NCI-H128 (cell line): ENCODE measurements around the gene HPS6.

Experiments
- DNase-seq: peaks from one replicate; lab custom pipeline; 2025; ENCODE audit not compliant: unreplicated experiment; lab: John Stamatoyannopoulos, UW

Gene HPS6

DNA sequence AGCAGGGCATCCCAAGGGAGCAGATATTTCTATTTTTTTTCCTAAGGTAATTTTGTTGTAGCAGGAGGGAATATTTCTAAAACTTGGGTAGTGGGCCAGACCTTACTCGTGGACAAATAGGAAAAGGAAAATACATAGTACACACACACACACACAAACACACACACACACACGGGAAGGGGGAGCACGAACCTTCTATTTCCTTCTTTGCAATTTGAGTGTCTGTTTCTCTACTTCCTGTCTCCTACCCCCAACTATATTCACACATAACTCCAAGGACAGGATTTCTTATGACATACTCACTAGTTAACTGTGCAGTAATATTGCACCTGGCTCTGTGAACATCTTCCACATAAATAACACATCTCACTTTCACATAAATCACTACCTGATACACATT, 50.6 kb downstream of the HPS6 start:
- DNase-seq, result no peak

- no peak for DNase-seq
Measured at GRCh38 chr10:102116656-102117055, 51.5 kb downstream of the HPS6 start.
